Activated B cell treated with CpG ODN at 0.5 μM for 24 hours (primary cell): Measurements from ENCODE around the gene SMG6. TPM values are rescaled to one million over a fixed set of nuclear protein-coding genes. Genes with fewer than 3 reads are reported as not detected.

Experiments used
- ATAC-seq: fragments of 200-7000 bp; cut with Tn5 transposase; one replicate; pipeline ENCODE4 v1.10.0; 2021; ENCODE audit warnings: low read depth, mild to moderate bottlenecking, moderate library complexity
- CTCF ChIA-PET: fragments of 350-600 bp; sonication (Branson Sonifier 250); formaldehyde crosslinking; loops from one replicate; lab custom pipeline; 2021; ENCODE audit warnings: antibody characterized with exemption; lab: Charles Lee
- POLR2A ChIA-PET: fragments of 350-600 bp; sonication (Branson Sonifier 250); formaldehyde crosslinking; loops from one replicate; lab custom pipeline; 2021; ENCODE audit warnings: antibody characterized with exemption; lab: Charles Lee
- DNase-seq: peaks from one replicate; pipeline ENCODE4 v3.0.0; 2022
- H3K27ac Mint-ChIP-seq: one replicate; pipeline ENCODE4 v1.8.0; 2020; ENCODE audit warnings: mixed read lengths
- H3K27me3 Mint-ChIP-seq: one replicate; pipeline ENCODE4 v1.8.0; 2021; ENCODE audit warnings: mixed read lengths
- H3K36me3 Mint-ChIP-seq: one replicate; pipeline ENCODE4 v1.8.0; 2021; ENCODE audit warnings: low read depth, mixed read lengths
- H3K4me1 Mint-ChIP-seq: one replicate; pipeline ENCODE4 v1.8.0; 2021; ENCODE audit warnings: mixed read lengths
- H3K4me3 Mint-ChIP-seq: one replicate; pipeline ENCODE4 v1.8.0; 2020; ENCODE audit warnings: mild to moderate bottlenecking, mixed read lengths
- H3K9me3 Mint-ChIP-seq: one replicate; pipeline ENCODE4 v1.8.0; 2020; ENCODE audit warnings: mixed read lengths
- CTCF ChIP-seq: fragments of 200-600 bp; IDR thresholded peaks from one replicate; pipeline ENCODE4 v1.8.0; 2022; ENCODE audit warnings: antibody characterized with exemption, mild to moderate bottlenecking
- intact Hi-C: fragments of 100-400 bp; cut with micrococcal nuclease; formaldehyde crosslinking; loops from one replicate; pipeline ENCODE4 v1.15.1; 2024
- total RNA-seq: library from RNA; stranded (reverse); gene quantifications from 2 replicates; pipeline ENCODE4 v1.2.3, GENCODE V29; 2022

Gene SMG6
- total RNA-seq, 1 donor from 2014 or later = 30.5 TPM

- TF ChIP-seq CTCF = no peak
- ChIA-PET CTCF (interaction anchor here (1.6 to 7.3 kb wide), 2 partner anchors 27 to 28 kb away, joined by 10 to 98 read pairs; partner anchors contain the start of gene HIC1), POLR2A (interaction anchor here (1.3 to 16.3 kb wide), 2 partner anchors 19 to 131 kb away, joined by 5 to 449 read pairs; partner anchors contain the start of gene HIC1)
- no peaks in the 10 kb centered on the region for H3K9me3 Mint-ChIP-seq
- H3K4me3 Mint-ChIP-seq = no peak overlapping the region
- H3K27me3 Mint-ChIP-seq = no peaks in the 10 kb centered on the region
- intact Hi-C loops = loop anchor here (5.0 kb wide), 1 partner anchor 37 kb away; no protein-coding TSS in a partner anchor
- H3K36me3 Mint-ChIP-seq = peaks cover 30% of the 10 kb centered on the region
- DNase-seq (no peak), ATAC-seq (no peak)
- peaks cover 62% of the 10 kb centered on the region for H3K4me1 Mint-ChIP-seq
- no peak overlapping the region for H3K27ac Mint-ChIP-seq
Observed at GRCh38 chr17:2084766-2085647, 218.6 kb downstream of the SMG6 start.

GRCh38 chr17:2084036-2084765 is 219.4 kb downstream of the SMG6 start:
- ChIA-PET POLR2A (interaction anchor here (16.3 kb wide), 1 partner anchor 18 kb away, joined by 449 read pairs; the partner anchor contains the start of gene HIC1), CTCF (interaction anchor here (0.9 to 1.6 kb wide), 3 partner anchors 26 to 86 kb away, joined by 3 to 10 read pairs (median 5); partner anchors contain the start of gene HIC1)
- H3K27ac Mint-ChIP-seq = peak overlapping the region; percentile 64
- no peak for ATAC-seq
- no peaks in the 10 kb centered on the region for H3K9me3 Mint-ChIP-seq
- no peaks in the 10 kb centered on the region for H3K27me3 Mint-ChIP-seq
- peaks cover 36% of the 10 kb centered on the region for H3K36me3 Mint-ChIP-seq
- DNase-seq = no peak
- intact Hi-C loops = no loop called here
- no peak overlapping the region for H3K4me3 Mint-ChIP-seq
- TF ChIP-seq CTCF = no peak
- H3K4me1 Mint-ChIP-seq = peaks cover 54% of the 10 kb centered on the region

- H3K4me3 Mint-ChIP-seq = no peak overlapping the region
Observed at GRCh38 chr17:2083613-2084035, 220.0 kb downstream of the SMG6 start.

GRCh38 chr17:2082003-2082781 is 221.4 kb downstream of the SMG6 start:
- intact Hi-C loops = no loop called here
- Mint-ChIP-seq H3K36me3 (peaks cover 53% of the 10 kb centered on the region), H3K27me3 (no peaks in the 10 kb centered on the region), H3K4me3 (no peak overlapping the region), H3K27ac (no peak overlapping the region), H3K9me3 (no peaks in the 10 kb centered on the region), H3K4me1 (peaks cover 34% of the 10 kb centered on the region)
- no peak for ATAC-seq
- TF ChIP-seq CTCF = no peak
- ChIA-PET POLR2A (interaction anchor here (16.3 kb wide), 1 partner anchor 16 kb away, joined by 449 read pairs; the partner anchor contains the start of gene HIC1), CTCF (interaction anchor here (0.8 to 2.0 kb wide), 2 partner anchors 24 to 28 kb away, joined by 5 to 7 read pairs; partner anchors contain the start of gene HIC1)
- DNase-seq = no peak

More at GRCh38 chr17:2083613-2084035, 220.0 kb downstream of the SMG6 start:
- Mint-ChIP-seq H3K36me3 (peaks cover 40% of the 10 kb centered on the region), H3K9me3 (no peaks in the 10 kb centered on the region), H3K27ac (peak overlapping the region; percentile 64), H3K4me1 (peaks cover 48% of the 10 kb centered on the region), H3K27me3 (no peaks in the 10 kb centered on the region)
- ChIA-PET CTCF (interaction anchor here (0.9 to 1.6 kb wide), 3 partner anchors 25 to 87 kb away, joined by 3 to 10 read pairs (median 5); partner anchors contain the start of gene HIC1), POLR2A (interaction anchor here (16.3 kb wide), 1 partner anchor 17 kb away, joined by 449 read pairs; the partner anchor contains the start of gene HIC1)
- ATAC-seq (peak; percentile 36), DNase-seq (no peak)
- intact Hi-C loops = loop anchor here (1.0 kb wide), 1 partner anchor 13 kb away; no protein-coding TSS in a partner anchor
- TF ChIP-seq CTCF = no peak
